GM12875 (cell line): ENCODE results near the gene TMEM179.

Experiments
- H3K4me3 ChIP-seq: one replicate; pipeline ENCODE4 v1.5.1; 2011; ENCODE audit warnings: low read depth, low read length, control low read depth
- TF ChIP-seq, protein P1 (sequence below): IDR thresholded peaks from 2 replicates; pipeline ENCODE4 v1.5.1; 2011; ENCODE audit warnings: low read depth, mild to moderate bottlenecking, control low read depth, inconsistent platforms, low read length, moderate library complexity, borderline replicate concordance; ENCODE audit not compliant: insufficient read depth

The TMEM179 gene

GRCh38 chr14:104558231-104559027, 46.1 kb downstream of the TMEM179 start:
- no peak overlapping the region for H3K4me3 ChIP-seq
- TF ChIP-seq, protein P1, sequence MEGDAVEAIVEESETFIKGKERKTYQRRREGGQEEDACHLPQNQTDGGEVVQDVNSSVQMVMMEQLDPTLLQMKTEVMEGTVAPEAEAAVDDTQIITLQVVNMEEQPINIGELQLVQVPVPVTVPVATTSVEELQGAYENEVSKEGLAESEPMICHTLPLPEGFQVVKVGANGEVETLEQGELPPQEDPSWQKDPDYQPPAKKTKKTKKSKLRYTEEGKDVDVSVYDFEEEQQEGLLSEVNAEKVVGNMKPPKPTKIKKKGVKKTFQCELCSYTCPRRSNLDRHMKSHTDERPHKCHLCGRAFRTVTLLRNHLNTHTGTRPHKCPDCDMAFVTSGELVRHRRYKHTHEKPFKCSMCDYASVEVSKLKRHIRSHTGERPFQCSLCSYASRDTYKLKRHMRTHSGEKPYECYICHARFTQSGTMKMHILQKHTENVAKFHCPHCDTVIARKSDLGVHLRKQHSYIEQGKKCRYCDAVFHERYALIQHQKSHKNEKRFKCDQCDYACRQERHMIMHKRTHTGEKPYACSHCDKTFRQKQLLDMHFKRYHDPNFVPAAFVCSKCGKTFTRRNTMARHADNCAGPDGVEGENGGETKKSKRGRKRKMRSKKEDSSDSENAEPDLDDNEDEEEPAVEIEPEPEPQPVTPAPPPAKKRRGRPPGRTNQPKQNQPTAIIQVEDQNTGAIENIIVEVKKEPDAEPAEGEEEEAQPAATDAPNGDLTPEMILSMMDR = no peak

- TF ChIP-seq, protein P1 = no peak
- no peak overlapping the region for H3K4me3 ChIP-seq
Observed at GRCh38 chr14:104557766-104558165, 46.8 kb downstream of the TMEM179 start.

DNA sequence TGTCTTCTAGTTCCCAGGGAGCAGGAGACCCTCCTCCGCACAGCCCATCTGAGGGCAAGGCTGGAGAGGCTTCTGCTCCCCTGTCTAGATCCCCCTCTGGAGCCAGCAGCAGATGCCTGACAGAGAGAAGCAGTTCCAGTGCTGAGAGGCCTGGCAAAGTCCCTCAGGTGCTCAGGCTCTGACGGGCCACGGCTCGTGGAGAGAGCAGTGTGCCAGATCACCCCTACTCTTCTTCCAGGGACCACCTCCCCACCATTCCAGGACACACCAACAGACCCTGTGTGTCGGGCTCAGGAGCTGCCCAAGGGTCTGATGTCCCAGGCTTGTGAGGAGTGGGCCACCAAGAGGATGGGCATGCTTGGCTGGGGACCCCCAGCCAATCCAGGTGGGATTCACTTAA, 47.5 kb downstream of the TMEM179 start:
- TF ChIP-seq, protein P1 = no peak
- H3K4me3 ChIP-seq = no peak overlapping the region

DNA sequence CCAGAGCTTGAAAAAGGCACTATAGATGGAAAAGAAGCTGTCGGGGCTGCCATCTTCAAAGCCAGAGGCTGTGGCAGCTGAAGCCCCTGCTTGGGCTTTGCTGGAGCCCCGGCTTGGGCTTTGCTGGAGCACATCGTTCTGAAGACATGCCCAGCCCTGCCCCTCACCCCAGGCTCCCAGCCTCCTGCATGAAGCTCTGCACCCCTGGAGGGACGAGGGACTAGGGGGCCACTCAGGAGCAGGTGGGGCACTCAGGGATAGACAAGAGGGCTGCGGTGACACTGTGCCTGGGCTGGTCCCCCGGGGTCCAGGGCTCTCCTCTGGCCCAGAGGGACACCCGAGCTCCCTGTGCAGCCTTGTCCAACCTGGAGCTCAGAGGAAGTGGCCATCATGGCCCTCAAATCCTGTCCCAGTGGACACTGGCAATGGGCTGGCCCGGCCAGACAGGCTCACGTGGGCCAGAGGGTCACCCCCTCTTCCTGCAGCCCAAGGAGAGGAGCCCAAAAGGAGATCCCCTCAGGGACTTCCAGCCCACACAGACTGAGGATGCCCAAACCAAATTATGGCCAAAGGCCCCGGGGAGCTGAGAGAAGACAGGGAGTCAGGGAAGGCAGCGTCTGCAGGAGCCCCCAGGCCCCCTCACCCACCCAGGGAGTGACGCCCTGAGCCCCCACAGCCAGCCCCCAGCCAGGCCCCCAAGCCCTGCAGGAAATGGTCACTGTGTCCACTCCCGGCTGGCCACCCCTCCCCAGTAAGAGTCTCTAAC, 48.1 kb downstream of the TMEM179 start:
- TF ChIP-seq, protein P1 = no peak
- H3K4me3 ChIP-seq = no peak overlapping the region

DNA sequence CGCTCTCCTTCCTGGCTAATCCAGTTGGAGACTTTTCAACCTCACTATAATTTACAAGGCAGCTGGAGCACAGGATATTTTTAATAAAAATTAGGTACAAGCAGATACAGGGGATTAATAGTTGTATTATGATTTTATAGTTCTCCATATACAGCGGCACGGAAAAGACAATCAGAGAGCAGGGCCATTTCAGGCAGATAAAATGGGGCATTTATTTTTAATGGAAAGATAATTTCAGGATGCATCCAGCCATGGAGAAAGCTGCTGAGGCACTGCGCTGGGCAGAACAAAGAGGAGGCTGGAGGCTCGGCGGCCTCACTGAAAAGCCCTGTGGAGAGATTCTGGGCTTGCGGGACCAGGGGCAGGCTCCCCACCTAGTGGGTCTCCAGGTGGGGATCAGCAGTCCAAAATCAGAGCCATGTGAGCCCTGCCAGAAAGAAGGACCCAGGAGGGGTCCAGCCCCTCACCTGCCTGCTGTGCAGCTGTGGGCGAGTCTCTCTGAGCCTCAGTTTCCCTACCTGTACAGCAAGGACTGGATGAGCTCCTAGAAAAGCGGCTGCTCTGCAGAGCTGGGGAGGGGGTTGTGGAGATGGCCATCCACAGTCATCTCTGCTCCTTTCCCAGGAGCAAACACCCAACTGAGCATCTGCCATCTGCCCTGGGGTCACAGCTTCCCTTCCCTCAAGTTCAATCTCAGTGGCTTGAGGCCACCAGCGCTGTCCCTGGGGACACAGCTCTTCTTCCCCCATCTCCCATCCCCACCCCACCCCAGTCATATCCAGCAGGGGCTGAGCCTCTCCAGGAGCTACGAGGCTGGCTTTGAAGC, 48.9 kb downstream of the TMEM179 start:
- TF ChIP-seq, protein P1 = no peak

DNA sequence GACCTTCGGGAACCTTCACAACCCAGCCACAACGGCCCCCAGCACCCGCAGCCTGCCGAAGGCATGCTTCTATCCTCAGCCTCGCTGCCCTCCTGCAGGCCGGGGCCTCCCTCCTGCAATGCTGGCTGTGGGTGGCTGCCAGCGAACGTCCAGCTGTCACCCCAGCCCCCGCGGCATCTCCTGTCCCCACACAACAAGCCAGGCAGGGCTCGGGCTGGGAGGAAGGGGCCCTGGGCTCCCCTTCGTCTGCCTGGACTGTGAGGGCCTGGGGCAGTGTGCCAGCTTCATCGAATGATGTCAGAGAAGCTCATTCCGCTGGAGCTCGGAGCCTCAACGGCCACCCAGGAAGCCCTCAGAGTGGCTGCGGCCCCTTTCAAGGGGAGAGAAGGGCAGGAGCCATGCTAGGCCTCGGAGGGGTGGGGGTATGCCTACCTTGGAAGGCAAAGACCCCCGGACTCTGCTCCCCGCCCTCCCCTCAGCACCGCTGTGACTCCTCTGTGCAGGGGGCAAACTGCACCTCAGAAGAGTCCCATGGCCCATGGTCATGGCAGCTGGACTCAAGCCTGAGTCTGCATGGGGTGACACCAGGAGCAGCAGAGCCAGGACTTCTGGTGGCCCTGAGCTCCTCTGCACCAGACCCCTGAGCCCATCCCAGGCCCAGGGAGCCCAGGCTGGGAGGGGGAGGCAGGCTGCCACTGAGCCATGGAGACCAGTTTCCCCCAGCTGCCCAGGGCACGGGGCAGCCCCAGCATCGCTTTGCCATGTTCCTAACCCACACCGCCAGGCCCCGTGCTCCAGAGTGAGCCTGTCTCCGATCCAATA, 49.8 kb downstream of the TMEM179 start:
- TF ChIP-seq, protein P1 = no peak
- no peak overlapping the region for H3K4me3 ChIP-seq

More for the DNA sequence above, 48.9 kb downstream of the TMEM179 start:
- no peak overlapping the region for H3K4me3 ChIP-seq
